Measurements from ENCODE around the gene GPR107. TPM values are rescaled to one million over a fixed set of nuclear protein-coding genes. Genes with fewer than 3 reads are reported as not detected.

Gene GPR107
- total and polyA plus RNA-seq, 3 donors from 2014 or later, result 41.1 to 53.4 (median 49.1) TPM

GRCh38 chr9:130117376-130117775 lies 63.7 kb downstream of the GPR107 start:
- no peak for TF ChIP-seq CTCF (IDR thresholded peaks at IDR 0.05)
- no peak for TF ChIP-seq POLR2A (IDR thresholded peaks at IDR 0.05)
- intact Hi-C loops (cut with DNase I; ENCODE audit: low total_unique reads), result loop anchor here (10.0 kb wide), 1 partner anchor 227 kb away; no protein-coding TSS in a partner anchor
- Histone ChIP-seq H3K4me1 (no peaks in the 10 kb centered on the region), H3K27ac (no peak overlapping the region), H3K4me3 (no peak overlapping the region), H3K9me3 (no peaks in the 10 kb centered on the region), H3K36me3 (ENCODE audit: low read depth, missing control alignments) (no peaks in the 10 kb centered on the region), H3K27me3 (no peaks in the 10 kb centered on the region)
- DNase-seq, result no peak
- WGBS, 2 donors, result 89% methylated on average over 8 to 9 of the region's 9 CpGs

GRCh38 chr9:130117816-130118632 lies 64.3 kb downstream of the GPR107 start:
- H3K36me3 ChIP-seq (ENCODE audit: low read depth, missing control alignments), result no peaks in the 10 kb centered on the region
- WGBS, 2 donors, result 67 to 74% methylated on average over 10 to 11 of the region's 11 CpGs
- intact Hi-C loops (cut with DNase I; ENCODE audit: low total_unique reads), result loop anchor here (10.0 kb wide), 1 partner anchor 227 kb away; no protein-coding TSS in a partner anchor
- no peak for DNase-seq
- H3K27ac ChIP-seq, result no peak overlapping the region
- TF ChIP-seq POLR2A (IDR thresholded peaks at IDR 0.05) (no peak), CTCF (IDR thresholded peaks at IDR 0.05) (no peak)
- H3K4me3 ChIP-seq, result no peak overlapping the region
- no peaks in the 10 kb centered on the region for H3K4me1 ChIP-seq
- H3K9me3 ChIP-seq, result no peaks in the 10 kb centered on the region
- no peaks in the 10 kb centered on the region for H3K27me3 ChIP-seq

- intact Hi-C loops (cut with DNase I; ENCODE audit: low total_unique reads), result loop anchor here (10.0 kb wide), 1 partner anchor 226 kb away; no protein-coding TSS in a partner anchor
- Histone ChIP-seq H3K4me1 (no peaks in the 10 kb centered on the region), H3K9me3 (no peaks in the 10 kb centered on the region), H3K27ac (no peak overlapping the region), H3K4me3 (no peak overlapping the region), H3K27me3 (no peaks in the 10 kb centered on the region), H3K36me3 (ENCODE audit: low read depth, missing control alignments) (no peaks in the 10 kb centered on the region)
- DNase-seq, result no peak
- WGBS, 2 donors, result 90 to 93% methylated on average over 12 to 15 of the region's 17 CpGs
- TF ChIP-seq POLR2A (IDR thresholded peaks at IDR 0.05), result no peak
- no peak for TF ChIP-seq CTCF (IDR thresholded peaks at IDR 0.05)
These were observed 65.3 kb downstream of the GPR107 start for GRCh38 chr9:130118841-130119518.

GRCh38 chr9:130119519-130120298 lies 66.0 kb downstream of the GPR107 start:
- H3K27ac ChIP-seq, result no peak overlapping the region
- no peak for DNase-seq
- 87 to 89% methylated on average over 13 to 14 of the region's 14 CpGs for WGBS, 2 donors
- no peaks in the 10 kb centered on the region for H3K4me1 ChIP-seq
- intact Hi-C loops (cut with DNase I; ENCODE audit: low total_unique reads), result loop anchor here (10.0 kb wide), 1 partner anchor 225 kb away; no protein-coding TSS in a partner anchor
- no peak overlapping the region for H3K4me3 ChIP-seq
- H3K9me3 ChIP-seq, result no peaks in the 10 kb centered on the region
- H3K27me3 ChIP-seq, result no peaks in the 10 kb centered on the region
- TF ChIP-seq CTCF (IDR thresholded peaks at IDR 0.05) (no peak), POLR2A (IDR thresholded peaks at IDR 0.05) (no peak)
- no peaks in the 10 kb centered on the region for H3K36me3 ChIP-seq (ENCODE audit: low read depth, missing control alignments)
